ENCODE results near the gene GALNT15.

GALNT15 gene

GRCh38 chr3:16224325-16224724, 49.8 kb downstream of the GALNT15 start:
- no peak for TF ChIP-seq CTCF (IDR thresholded peaks at IDR 0.05; ENCODE audit: low read depth, low read length)
- no peak for DNase-seq (ENCODE audit: low read depth in 2 of 2)
- H3K4me3 ChIP-seq (replicated peaks in 1 of 2; ENCODE audit: low read depth in 2 of 2, low read length in 2 of 2), result no peak overlapping the region

DNA sequence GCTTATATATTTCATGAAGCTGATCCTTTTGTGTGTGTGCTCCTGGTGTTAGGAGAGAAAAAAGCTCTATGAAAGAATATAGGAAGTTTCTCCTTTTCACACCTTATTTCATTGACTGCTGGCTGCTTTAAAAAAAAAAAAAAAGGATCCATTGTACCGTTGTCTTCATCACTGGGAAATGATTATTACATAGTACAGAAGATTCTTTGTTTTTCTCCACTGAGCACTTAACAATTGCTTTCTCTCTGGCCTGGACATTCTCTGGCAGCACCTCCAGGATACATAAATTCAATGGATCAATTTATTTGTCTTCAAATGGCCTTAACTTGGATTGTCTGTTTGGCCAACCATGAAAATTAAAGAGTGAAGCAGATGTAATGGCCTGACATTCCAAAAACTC, 53.1 kb downstream of the GALNT15 start:
- DNase-seq (ENCODE audit: low read depth in 2 of 2), result no peak
- TF ChIP-seq CTCF (IDR thresholded peaks at IDR 0.05; ENCODE audit: low read depth, low read length), result no peak
- no peak overlapping the region for H3K4me3 ChIP-seq (replicated peaks in 1 of 2; ENCODE audit: low read depth in 2 of 2, low read length in 2 of 2)

DNA sequence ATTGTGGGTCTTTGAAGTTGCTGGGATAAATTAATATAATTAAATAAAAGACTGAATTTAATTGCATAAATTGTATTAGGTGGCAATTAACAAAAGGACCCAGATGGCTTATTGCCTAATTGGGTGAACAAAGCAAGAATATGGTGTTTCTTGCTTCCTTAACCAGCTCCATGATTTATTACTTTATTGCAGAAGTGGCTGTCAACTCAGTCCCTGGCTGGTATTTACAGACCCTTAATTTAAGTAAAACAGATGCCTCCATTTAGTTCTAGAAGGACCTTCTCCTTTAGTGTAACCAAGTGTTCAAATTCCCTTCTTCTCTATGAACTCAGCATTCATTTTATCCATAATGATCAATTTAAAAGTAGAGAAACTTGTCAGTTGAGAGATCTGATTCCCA, 55.2 kb downstream of the GALNT15 start:
- no peak for TF ChIP-seq CTCF (IDR thresholded peaks at IDR 0.05; ENCODE audit: low read depth, low read length)
- DNase-seq (ENCODE audit: low read depth in 2 of 2), result no peak
- H3K4me3 ChIP-seq (replicated peaks in 1 of 2; ENCODE audit: low read depth in 2 of 2, low read length in 2 of 2), result no peak overlapping the region

- no peak for DNase-seq (ENCODE audit: low read depth in 2 of 2)
- TF ChIP-seq CTCF (IDR thresholded peaks at IDR 0.05; ENCODE audit: low read depth, low read length), result no peak
- H3K4me3 ChIP-seq (replicated peaks in 1 of 2; ENCODE audit: low read depth in 2 of 2, low read length in 2 of 2), result no peak overlapping the region
These were observed 57.5 kb downstream of the GALNT15 start for GRCh38 chr3:16231983-16232382.

DNA sequence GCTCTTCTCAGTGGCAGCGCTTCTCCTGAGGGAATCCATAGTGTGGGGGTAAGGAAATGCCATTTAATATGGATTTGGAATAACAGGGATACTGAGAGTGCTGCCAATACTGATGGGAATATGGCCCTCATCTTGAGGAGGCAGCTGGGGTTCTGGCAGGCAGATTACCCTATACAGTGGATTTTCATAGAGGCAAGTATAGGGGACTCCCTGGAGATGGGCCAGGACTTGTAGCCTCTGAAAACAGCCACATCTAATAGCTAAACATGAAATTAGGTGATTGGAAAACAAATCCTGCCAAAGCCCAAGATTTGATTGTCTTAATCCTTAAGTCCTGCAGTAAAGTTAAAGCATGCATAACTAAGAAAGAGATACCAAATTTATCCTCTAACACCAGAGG, 59.3 kb downstream of the GALNT15 start:
- DNase-seq (ENCODE audit: low read depth in 2 of 2), result no peak
- no peak for TF ChIP-seq CTCF (IDR thresholded peaks at IDR 0.05; ENCODE audit: low read depth, low read length)

DNA sequence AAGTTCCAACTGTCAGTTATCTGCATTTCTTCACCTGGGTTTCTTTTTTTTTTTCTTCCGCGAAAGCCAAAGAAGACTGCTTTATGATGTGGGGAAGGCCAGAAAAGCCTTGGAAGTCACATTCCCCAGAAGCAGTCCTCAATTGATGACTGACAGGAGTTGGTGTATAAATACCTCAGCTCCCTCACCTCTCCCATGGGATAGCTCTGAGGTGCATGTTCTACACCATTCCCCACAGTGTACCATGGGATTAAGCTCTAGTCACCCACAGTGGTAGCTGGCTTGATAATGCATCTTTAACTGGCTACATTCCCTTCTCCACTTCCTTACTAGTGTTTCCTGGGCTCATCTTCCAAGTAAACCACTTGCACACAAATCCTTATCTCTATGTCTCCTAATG, 59.8 kb downstream of the GALNT15 start:
- H3K4me3 ChIP-seq (replicated peaks in 1 of 2; ENCODE audit: low read depth in 2 of 2, low read length in 2 of 2), result no peak overlapping the region
- DNase-seq (ENCODE audit: low read depth in 2 of 2), result no peak
- TF ChIP-seq CTCF (IDR thresholded peaks at IDR 0.05; ENCODE audit: low read depth, low read length), result no peak

More for the DNA sequence above, 59.3 kb downstream of the GALNT15 start:
- H3K4me3 ChIP-seq (replicated peaks in 1 of 2; ENCODE audit: low read depth in 2 of 2, low read length in 2 of 2), result no peak overlapping the region

DNA sequence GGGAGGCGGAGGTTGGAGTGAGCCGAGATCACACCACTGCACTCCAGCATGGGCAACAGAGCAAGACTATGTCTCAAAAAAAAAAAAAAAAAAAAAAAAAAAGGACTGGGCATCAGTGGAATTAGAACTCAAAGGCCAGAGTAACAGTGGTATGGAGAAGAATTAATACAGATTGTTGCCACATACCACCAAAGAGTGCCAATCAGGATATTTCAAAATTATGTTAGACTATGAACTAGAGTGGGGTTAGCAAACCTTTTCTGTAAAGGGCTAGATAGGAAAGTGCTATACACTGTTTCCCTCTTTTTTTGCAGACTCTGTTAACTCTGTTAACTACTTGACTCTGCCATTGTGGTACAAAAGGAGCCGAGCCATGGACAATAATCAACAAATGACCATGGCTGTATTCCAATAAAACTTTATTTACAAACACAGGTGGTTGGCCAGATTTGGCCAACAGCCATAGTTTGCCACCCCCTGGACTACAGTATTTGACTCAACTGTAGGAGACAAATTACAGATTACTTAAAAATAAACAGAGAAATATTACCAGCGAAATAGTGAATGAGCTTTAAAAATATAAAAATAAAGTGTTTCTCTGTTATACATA, 61.7 kb downstream of the GALNT15 start:
- no peak overlapping the region for H3K4me3 ChIP-seq (replicated peaks in 1 of 2; ENCODE audit: low read depth in 2 of 2, low read length in 2 of 2)
- no peak for TF ChIP-seq CTCF (IDR thresholded peaks at IDR 0.05; ENCODE audit: low read depth, low read length)

More for the DNA sequence above, 61.7 kb downstream of the GALNT15 start:
- no peak for DNase-seq (ENCODE audit: low read depth in 2 of 2)

Measured in cardiac fibroblast (primary cell).